GM18498 (cell line): Measurements from ENCODE around the gene AGBL4.

Source experiments
- ATAC-seq: cut with Tn5 transposase; IDR thresholded peaks from one replicate; pipeline ENCODE4 v1.9.1; 2021; ENCODE audit warnings: mild to moderate bottlenecking, moderate library complexity; ENCODE audit not compliant: unreplicated experiment

Gene AGBL4

DNA sequence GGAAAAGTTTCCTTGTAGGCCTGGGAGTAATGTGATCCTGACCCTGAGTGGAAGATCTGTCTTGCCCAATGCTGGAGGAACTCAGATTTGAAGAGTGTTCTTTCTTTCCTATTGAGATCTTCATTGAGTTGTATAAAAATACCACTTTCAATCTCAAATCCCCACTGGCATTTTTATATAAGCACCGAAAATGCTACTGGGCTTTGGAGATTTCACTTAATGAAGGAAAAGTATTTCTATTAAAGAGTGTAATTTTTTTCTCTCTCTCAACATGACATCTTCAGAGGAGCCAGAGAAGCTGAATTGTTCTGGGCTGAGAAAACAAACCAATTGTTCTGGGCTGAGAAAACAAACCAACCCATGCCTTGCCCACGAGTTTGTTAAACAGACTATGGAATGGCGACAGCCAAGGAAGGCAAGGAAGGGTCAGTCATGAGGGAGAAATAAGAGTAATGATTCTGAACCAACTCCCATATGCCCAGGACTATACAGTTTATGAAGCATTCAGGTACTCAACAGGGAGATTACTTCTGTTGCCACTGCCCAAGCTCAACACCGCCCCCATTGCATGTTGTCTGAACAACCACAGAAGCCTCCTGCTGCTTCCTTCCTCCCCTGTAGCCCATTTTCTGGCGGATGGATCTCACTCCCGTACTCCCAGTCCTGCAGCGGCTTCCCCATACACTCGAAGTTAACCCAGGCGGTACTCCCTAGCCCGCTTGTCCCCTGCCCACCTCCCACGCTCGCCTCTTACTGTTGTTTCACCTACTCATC is 1350.2 kb downstream of the AGBL4 start:
- ATAC-seq, result no peak

DNA sequence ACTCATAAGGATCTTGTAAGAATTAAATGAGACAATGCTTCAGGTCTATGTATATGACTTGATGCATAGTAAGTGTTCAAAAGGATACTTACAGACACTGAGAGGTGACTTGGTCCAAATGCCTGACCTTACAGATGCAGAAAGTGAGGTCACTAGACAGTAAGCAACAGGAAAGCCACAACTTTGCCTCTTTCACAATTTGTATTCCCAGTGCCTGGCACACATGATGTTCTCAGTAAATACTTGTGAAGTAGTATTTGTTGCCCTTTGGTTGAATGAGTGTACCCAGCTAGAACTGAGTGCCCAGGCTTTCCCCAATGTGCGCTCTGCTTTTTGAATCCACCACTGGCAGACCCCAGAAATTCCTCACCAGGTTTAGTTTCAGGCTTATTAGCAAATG is 1352.2 kb downstream of the AGBL4 start:
- ATAC-seq, result no peak

DNA sequence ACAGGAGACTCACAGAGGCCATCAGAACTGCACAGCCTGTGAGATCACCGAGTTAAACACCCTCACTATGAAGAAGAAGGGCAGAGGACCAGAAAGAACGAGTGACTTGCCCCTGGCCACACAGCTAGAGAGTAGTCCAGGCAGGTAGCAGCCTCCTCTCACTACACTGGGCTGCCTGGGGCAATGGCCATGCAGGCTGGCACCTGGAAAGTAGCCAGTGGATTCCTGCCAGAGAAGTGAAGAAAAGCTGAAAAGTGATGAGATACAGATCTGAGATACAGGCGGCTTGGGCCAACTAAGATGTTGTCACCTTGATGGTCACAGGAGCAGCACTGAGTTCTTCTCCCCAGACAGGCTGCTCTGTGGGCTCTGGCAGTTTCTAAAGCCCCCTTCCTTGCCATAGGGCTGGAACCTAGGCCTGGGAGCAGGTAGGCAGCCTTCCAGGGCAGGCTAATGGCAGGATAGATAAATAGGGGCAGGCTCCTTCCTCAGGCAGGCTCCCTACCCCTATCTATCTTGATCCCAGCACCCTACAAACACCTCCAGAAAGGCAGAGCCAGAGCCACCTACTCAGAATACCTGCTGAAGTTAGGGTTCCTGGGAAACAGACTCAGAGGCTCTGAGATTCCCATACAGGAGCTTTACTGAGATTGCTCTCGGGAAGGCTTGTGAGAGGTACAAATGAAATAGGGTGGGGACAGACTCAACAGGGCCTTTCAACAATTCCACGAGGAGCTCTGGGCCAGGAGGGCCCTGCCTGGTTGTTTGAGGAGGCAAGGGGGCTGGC is 1353.3 kb downstream of the AGBL4 start:
- ATAC-seq, result no peak

DNA sequence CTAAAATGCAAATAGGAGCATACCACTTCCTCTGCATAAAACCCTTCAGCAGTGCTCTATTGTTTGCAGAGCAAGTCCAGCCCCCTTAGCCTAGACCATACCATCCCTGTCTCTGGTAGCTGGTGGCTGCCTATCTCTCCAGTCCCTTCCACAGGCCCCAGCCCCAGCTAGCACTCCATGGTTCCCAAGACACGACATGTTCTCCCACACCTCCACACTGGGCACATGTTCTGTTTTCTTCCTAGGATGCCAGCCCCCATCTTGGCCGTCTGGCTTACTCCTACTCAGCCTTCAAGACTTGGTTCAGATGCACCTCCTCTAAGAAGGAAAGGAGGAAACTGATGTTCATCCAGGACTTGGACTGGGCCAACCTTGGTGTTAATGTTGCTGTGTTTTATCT is 1355.4 kb downstream of the AGBL4 start:
- ATAC-seq, result no peak

- no peak for ATAC-seq
Observed at GRCh38 chr1:48667782-48668181, 1356.0 kb downstream of the AGBL4 start.

DNA sequence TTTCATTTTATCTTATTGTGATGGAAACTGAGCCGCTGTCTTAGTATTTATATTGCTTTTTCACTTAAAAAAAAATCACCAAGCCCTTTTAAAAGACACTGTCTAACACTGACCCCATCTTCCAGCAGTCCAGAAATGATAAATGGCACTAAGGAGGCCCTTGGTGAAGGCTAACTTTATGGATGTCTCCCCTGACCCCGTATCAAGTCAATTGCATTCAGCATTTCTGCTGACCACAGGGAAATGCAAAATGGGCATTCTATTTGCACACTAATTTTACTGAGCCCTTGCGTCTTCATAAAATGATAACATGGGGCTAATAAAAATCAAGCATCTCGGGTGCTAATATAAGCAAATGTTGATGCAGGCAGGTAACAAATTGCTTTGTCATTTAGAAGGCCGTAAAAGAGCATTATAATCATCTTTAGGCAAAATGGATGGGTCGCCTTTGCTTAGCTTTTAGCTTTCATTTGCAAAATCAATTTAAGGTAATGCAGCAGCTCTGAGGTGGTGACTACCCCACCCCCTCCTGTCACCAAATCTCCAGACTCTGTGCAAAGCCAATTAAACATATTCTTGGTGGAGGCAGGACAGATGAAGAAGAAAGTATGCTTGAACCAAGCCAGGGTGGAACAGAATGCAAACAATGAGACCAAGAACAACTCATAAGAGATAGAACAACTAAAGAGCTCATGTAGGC is 1357.9 kb downstream of the AGBL4 start:
- ATAC-seq, result no peak

GRCh38 chr1:48661726-48662463 is 1361.9 kb downstream of the AGBL4 start:
- ATAC-seq, result no peak

DNA sequence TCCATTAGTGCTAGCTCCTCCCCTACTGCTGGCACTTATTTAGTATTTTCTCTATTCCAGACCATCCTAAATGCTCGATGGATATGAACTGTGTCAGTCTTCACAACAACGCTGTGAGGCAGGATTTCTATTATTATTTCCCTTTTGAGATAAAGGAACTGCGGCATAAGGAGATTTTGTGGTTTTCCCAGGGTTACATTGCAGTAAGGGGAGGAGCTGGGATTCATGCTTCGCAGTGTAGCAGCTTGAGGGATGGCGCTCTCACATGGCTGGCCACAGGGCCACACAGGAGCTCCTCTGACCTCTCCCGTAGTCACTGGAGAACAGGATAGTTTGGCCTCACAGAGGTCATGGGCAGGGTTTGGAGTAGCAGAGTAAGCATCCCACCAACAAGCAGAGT is 1364.0 kb downstream of the AGBL4 start:
- ATAC-seq, result no peak

DNA sequence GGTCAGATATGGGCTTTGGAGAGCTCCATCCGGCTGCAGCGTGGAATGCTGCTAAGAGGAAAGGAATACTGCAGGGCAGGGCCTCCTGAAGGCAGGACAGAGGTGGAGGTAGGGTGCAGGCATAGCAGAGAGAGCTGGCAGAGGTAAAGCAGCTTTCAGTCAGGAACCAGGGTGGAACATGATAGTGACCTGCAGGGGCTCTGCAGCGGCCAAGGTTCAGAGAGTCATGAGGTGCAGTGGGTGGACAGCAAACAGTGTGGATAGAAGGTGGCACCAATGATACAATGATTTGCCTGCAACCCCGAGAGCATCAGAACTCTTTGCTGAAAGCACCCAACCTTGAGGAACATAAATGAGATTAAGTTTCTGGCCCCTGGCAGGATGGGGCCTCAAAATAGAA is 1366.3 kb downstream of the AGBL4 start:
- ATAC-seq, result no peak

- no peak for ATAC-seq
Observed at GRCh38 chr1:48654606-48655210, 1369.0 kb downstream of the AGBL4 start.

DNA sequence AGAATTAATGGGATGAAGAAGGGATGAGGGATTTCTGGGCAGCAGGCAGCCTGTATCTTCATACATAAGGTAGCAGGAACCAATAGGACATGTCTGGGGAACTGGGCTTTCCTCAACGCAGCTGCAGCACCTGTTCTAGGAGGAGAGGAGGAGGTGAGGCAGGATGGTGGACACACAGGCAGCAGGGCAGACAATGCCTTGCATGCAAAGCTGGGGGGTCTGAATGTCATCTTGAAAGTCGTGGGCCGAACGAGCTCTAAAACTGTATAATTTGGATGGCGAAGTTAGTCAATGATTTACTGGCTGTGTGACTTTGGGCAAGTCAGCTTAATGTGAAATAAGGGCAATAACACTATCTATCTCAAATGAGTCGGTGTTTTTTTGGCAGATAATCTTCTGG is 1371.4 kb downstream of the AGBL4 start:
- no peak for ATAC-seq

DNA sequence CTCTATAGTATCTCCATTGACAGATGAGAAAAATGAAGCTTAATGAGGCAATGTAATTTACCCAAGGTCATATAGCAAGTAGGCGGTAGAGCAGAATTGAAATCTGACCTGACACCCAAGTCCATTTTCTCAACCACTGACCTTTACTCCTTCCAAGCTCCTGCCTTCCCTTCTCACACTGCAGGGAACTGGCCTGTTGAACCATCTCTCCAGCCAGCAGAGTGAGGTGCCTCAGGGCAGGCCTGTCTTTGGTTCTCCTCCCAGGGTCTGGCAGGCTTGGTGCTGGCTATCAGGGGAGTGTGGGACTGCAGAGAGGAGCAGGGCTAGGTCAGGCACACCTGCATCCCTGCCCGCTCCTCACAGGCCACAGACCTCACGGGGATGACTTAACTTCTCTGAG is 1373.9 kb downstream of the AGBL4 start:
- no peak for ATAC-seq

DNA sequence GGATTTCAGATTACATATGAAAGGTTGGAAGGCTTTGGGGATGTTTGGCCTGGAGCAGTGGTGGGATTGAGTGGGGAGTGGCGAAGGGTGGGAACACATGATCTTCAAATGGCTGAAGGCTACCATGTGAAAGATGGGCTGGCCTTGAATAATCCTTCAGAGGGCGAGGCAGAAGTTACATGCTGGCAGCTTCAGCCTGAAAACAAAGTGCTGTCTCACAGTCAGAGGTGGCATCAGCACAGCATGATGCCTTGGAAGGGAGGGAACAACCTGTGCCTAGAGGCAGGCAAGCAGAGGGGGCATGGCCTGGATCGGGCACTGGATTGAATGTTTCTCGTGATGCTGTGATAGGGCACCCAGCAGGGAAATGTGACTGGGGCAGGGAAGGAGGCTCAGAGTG is 1377.9 kb downstream of the AGBL4 start:
- ATAC-seq, result no peak

DNA sequence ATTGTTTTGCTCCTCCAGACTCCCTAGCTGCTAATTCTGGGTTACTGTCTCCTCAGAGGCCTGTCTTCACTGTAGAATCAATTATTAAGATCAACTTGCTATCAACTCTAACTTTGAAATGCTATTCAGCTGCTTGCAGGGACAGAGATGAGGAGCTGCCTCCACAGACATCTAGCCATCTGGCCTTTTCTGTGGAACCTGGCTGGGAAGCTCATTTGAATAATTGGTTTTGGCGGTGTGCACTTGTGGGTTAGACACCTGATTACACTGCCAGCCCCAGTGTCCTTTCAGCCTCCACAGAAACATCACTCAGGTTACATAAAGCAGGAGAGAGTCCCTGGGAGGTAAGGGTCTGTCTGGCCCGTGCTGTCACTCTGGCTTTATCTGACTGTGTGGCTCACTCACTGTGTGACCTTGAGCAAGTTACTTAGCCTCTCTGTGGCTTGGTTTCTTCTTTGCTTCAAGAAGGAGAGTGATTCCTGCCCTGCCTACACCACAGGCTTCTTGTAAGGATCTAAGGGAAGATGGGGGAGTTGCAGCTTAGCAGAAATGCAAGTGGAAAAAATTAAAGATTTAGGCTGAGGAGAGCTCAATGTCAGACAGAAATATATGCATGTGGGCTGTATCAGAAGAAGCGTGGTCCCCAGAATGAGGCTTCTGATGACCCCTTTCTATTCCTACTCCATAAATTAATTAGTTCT is 1378.7 kb downstream of the AGBL4 start:
- no peak for ATAC-seq

GRCh38 chr1:48644190-48644900 is 1379.4 kb downstream of the AGBL4 start:
- no peak for ATAC-seq

DNA sequence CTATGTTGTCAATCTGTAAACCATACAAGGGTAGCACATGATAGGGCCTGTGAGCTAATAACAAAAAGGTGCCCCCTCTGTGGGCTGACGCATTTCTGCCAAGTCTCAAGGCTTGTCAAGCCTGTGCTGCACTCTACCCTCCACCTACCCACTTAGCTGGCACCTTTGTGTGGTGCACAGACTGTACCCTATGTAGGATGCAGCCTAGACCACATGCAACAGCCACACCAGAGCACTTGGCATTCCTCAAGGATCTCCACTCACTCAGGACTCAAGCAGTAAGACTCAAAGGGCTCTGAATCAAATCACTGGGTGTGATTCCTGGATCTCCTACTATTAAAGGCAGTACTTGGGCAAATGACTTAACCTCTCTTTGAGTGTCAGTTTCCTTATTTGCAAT is 1380.6 kb downstream of the AGBL4 start:
- ATAC-seq, result no peak

GRCh38 chr1:48640836-48641492 is 1382.8 kb downstream of the AGBL4 start:
- ATAC-seq, result no peak

DNA sequence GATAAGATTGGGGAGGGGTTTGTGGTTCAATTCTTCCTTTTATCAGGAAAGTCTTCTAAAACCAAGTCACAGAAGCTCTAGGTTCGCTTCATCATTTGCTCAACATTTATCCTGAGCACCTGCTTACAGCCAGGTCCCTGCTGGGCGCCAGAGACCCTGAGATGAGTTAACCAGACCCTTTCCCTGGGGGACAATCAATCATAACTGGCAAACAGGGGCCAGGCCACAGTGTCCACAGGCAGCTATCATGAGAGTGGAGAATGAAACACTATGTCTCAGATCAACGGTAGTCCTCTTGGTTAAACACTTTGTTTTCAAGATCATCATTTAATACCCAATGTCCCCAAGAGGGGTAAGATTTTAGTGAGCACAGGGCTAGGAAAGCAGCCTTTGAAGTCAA is 1393.9 kb downstream of the AGBL4 start:
- ATAC-seq, result no peak

- no peak for ATAC-seq
Observed at GRCh38 chr1:48627486-48627885, 1396.3 kb downstream of the AGBL4 start.
